ENCODE results near the gene LDLRAD1.

DNA sequence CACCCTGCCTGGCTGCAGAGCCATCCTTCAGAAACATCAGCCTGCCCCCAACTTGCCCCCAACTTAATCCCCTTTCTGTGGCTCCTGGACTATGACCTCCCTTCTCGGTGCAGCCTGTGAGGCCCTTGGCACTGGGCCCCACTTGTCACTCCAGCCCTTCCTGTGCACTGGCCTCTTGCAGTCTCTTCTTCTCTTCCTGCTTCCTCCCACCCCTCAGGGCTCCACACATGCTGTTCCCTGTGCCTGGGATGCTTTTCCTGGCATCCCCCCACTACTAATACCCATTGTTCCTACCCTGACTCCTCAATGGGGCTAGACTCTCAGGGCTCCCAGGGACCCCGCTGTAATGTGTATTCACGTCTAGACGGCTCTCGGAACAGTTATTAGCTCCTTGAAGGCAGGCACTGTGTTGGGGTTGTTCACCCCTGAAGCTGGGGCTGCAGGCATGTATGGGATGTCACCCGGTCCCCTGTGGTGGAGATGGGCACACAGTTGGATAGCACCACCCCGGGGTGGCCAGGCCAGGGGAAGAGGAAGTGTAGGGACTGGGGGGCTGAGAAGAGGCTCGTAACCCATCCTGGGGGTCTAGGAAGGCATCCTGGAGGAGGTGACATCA is 4.5 kb downstream of the LDLRAD1 start:
- TF ChIP-seq, protein P1, sequence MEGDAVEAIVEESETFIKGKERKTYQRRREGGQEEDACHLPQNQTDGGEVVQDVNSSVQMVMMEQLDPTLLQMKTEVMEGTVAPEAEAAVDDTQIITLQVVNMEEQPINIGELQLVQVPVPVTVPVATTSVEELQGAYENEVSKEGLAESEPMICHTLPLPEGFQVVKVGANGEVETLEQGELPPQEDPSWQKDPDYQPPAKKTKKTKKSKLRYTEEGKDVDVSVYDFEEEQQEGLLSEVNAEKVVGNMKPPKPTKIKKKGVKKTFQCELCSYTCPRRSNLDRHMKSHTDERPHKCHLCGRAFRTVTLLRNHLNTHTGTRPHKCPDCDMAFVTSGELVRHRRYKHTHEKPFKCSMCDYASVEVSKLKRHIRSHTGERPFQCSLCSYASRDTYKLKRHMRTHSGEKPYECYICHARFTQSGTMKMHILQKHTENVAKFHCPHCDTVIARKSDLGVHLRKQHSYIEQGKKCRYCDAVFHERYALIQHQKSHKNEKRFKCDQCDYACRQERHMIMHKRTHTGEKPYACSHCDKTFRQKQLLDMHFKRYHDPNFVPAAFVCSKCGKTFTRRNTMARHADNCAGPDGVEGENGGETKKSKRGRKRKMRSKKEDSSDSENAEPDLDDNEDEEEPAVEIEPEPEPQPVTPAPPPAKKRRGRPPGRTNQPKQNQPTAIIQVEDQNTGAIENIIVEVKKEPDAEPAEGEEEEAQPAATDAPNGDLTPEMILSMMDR (conservative IDR thresholded peaks at IDR 0.05), result no peak
- TF ChIP-seq ZFX (IDR thresholded peaks at IDR 0.05), result no peak

Measured in C4-2B (cell line).